ENCODE results near the gene REPS2.

REPS2 gene

DNA sequence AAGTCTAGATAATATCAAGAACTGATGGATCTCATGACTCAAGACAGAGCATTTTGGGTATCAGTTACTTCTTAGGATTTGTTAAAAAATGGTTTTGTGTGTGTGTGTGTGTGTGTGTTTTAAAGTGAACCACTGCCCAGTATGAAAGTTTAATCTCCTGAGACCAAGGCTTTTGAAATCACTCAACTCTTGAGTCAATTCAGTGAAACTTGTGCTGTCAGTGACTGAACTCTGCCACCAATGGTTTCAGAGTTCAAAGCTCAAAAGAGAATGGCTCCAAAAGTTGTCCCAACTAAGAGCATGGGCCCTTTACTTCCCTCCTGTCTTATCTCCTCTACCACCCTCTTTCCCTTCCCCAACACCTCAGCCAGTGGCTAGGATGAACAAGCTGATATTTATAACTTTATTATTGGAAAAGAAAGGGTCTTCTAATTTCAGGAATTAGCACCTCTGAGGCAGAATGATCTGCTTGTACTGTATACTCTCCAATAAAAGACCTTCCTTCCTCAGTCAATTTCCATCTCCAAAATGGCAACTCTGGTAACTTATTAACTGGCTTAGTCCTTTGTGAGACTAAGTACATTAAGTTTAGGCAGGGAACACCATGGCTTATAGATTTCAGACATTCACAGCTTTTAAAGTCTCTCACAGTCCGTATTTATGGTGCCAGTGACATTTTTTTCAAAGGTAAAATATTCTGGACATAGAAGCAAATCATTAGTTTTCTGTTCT lies 152.2 kb downstream of the REPS2 start:
- DNase-seq: no peak

DNA sequence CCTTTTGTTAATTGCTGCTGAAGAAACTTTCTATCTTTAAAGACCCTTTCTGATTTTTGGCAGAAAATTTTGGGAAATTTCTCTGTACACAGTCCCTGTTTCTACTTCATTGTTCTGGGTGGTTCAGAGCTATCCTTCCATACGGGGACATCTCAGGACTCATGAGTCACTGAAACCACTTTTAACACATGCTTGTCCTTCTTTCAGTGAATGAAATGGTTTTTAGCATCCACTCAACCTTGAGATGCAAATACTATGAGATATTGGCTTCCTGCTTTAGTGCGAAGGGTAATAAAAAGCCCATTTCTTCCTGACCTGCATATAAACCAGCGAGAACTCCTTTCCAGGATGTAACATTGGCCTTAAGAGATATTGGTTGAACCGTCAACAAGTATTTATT lies 158.0 kb downstream of the REPS2 start:
- DNase-seq: no peak

DNA sequence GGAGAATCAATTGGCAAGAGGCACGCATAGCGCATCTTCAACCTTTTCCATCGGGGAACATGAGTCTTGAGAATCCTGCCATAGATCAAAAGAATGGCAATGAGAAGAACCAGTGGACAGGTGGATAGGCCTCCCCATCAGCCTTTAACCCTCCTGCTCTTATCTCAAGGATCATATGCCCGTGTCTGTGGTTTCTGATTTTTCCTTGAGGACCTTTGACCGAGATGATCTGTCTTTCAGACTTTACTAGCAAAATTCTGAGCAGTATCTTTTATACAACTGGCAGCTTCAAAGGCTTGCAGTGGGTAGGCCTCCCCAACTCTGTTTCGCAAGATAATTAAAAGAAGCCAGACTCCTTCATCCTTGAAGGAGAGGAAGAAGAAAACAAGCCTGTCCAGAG lies 174.4 kb downstream of the REPS2 start:
- DNase-seq: no peak

DNA sequence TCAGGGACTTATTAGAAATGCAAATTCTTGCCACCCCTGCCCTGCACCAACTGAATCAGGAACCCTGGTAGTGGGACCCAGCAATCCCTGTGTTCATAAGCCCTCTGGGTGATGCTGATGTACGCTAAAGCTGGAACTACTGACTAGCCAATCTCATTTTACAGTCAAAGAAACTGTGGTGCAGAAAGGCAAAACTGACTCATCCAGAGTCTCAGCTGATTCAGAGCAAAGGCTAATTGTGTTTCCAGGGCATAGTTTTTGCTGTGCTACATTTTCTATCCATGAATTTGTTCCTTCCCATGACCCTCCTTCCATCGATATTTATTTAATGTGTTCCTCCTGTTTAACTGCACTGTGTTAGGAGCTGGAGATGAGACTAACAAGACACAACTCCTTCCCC lies 207.5 kb downstream of the REPS2 start:
- no peak for DNase-seq

DNA sequence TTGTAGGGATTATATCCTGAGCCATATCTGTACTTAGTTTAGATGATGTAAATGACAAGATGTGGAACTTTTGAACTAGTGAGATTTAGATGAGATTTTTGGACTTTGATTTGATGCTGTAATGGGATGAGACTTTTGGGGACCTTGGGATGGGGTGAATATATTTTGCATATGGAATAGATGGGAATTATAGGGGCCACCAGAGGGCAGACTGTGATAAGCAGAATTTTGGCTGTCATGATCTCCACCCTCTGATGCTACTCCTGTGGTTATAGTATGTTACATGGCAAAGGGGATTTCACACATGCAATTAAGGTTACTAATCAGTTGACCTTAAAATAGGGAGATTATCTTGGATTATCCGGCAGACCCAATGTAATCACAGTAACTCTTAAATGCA lies 214.5 kb downstream of the REPS2 start:
- no peak for DNase-seq

DNA sequence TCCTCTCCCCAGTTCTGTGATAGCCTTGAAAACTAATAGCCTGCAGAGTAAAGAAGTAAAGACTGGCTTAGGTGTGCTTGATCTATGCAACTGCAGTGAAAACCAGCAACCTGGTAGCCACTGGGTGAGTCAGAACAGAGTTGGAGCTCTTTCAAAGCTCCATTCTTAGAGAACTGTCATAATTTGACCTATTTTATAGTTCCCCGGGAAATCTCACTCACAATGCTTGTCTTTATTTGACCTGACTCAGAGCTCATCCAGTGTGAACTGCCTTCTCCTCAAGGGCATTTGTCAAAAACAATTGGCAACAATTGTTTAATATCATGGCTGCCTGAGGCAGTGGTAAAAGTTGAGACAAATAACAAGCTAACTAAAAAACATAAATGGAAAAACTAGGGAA lies 215.5 kb downstream of the REPS2 start:
- no peak for DNase-seq

DNA sequence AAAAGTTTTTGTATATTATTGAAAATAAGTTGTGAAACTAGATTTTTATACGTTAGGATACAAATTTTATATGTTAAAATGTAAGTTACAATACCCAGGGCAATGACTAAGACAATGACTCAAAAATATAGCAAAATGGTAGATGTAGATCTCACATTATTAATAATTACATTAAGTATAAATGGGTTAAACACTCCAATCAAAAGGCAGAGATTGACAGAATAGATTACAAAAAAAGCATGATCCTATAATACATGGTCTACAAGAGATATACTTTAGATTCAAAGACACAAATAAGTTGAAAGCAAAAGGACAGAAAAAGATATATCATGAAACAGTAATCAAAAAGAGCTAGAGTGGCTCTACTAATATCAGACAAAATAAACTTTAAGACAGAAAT lies 217.6 kb downstream of the REPS2 start:
- no peak for DNase-seq

DNA sequence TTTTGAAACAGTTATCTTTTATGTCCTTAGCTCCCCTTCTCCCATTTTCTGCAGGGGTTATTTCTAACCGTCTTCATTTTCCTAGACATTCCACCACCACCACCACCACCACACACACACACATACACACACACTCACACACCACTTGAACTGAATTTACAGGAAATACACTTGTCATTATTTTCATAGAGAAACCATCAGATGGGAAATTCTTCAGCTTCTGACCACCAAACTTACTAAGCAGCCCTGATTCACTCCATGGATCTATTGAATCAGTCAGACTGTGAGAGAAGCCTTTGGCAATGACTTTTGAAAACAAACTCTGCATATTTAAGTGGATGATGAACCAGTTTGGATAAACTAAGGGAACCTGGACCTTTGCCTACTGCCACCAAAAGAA lies 218.5 kb downstream of the REPS2 start:
- no peak for DNase-seq

DNA sequence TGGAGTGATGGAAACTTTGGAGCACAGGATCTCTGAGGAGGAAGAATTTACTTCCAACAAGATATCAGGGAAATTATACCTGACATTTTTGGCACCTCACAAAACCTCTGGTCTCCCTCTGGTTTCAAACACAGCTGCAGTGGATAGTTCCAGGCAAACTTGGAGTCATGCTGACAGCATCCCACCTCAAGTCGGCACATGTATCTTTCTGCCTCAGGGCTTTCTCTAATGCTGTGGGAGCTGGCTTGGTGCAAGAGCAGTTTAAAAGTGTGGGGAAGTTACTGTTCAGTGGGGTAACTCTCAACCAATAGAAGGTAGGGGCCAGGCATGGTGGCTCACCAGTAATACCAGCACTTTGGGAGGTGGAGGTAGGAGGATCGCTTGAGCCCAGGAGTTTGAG lies 221.5 kb downstream of the REPS2 start:
- no peak for DNase-seq

DNA sequence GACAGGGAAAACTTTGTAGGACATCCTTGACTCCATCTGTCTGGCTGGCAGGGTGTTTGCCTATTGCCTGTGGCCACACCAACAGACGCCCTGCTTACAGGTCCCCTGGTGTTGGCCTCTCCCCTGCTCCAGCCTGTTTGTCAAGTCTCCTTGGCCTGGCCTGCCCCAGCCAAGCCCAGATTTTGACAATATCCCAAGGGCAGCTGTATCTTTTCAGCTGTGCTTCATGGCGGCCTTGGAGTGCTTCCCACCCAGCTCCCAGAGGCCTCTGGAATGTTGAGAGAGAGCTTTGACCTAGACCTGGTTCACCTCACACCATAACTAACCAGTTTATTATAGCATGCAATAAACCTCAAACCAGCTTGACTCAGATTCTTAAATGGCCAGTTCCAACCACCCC lies 224.5 kb downstream of the REPS2 start:
- no peak for DNase-seq

DNA sequence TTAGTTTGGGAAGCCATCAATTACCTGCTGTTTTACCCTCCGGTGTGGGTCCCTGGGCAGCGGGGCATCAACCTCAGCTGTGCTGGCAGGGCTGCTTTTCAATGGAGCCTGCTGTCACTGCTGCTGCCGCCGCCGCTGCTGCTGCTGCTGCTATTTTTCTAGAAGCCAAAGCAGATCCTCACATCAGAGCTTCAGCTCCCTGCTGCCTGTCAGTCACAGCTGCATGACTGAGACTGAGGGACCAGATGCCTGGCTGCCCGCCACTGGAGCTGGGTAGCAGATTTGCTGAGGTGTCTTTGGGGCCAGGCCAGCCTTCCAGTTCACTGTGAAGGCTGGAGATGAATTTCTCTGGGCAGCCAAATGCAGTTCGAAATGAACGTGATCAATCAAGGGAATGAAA lies 228.2 kb downstream of the REPS2 start:
- no peak for DNase-seq

DNA sequence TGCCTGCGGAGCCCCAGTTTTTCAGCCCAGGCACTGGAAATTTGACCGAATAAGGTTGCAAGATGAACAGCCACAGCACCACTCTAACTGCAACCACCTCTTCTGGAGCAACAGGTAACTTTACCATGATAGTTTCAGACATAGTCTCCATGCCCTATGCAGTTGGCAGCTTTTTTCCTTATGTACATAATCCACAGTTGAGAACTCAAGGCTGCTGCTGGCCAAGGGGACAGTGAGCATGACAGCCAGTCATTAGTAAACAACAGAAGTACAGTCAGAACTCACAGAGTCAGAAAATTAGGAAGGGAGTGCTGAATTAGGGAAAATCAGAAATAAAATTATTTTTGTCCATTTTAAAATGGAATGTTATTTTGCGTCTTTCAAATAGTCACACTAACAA lies 235.9 kb downstream of the REPS2 start:
- DNase-seq: no peak

DNA sequence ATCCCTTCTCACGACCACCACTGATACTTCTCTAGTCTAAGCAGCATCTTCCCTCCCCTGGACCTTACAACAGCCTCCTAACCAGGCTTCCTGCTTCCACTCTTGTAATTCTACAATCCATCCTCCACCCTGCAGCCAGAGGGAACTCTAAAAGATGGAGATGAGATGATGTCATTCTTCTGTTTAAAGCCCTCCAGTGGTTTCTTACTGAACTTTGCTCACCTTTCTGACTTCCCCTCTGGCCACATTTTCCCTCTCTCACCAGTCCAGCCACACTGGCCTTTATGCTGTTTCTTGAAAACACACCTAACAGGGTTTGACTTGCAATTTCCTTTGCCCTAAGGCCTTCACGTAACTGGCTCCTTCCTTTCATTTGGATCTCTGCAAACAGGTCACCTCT lies 237.1 kb downstream of the REPS2 start:
- DNase-seq: no peak

DNA sequence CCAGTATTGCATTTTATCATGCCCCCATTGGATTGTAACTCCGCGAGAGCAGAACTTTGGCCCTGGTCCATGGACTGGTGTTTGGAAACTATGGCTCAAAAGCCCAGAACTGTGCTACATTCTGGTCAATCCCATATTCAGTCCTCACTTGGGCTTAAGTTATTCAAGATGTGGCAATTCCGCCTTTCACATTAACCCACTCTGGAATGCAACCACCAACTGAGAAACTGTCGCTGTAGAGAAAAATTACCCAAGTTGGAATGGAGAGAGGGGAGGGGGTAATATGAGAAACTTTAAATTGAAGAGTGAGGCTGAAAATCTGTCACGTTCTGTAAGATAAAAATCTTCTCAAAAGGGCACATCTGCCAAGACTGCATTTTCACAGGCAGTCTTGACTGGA lies 239.0 kb downstream of the REPS2 start:
- no peak for DNase-seq

DNA sequence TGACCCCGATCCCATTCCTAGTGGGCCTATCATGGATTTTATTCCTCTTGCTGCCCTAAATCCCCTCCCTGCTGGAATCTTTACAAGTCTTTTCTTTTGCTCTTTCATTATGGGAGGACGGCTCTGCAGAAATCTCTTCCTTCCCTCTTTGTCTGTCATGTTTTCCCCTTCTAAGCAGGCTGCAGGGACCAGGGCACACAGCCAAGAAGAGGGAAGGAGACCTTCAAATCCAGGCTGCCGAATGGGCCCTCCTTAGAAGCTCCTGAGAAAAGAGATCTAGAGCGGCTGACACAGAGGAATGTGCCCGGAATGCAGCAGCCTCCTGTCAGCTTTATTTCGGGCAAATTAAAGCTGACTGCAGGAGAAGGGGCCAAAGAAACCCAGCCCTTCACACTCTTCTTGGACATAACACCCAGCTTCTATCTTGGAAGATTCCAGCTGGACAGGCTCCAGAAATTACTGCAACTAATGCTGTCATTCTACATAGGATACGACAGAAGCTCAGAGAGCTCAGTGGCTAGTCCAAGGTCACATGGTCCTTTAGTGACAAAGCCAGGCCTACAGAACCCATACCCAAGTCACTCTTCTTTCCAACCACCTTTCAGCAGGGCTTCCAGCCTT lies 240.8 kb downstream of the REPS2 start:
- no peak for DNase-seq

DNA sequence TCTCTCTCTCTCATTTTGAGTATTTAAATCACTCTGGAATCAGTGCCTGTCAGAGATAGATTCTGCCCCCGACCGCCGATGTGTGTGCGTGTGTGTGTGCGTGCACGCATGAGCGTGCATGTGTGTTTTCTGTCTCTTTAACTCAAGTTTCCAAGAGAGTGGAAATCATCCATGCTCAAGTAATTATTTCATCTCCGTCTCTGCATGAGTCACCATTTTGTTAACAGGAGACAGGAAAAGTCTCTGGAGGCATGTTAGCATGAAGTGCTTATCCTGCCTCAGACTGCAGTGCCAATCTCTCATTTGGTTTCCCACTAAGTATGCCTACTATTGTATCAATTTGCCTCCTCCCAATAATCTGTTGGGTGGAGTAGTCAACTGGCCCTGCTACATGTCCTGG lies 245.6 kb downstream of the REPS2 start:
- DNase-seq: no peak

All from stimulated activated CD4-positive, alpha-beta T cell treated with anti-CD3 and anti-CD28 coated beads, Interleukin-2, amount 100 ng/mL, for 48 hours (primary cell).